Measurements from ENCODE around the gene ABLIM2. TPM values are rescaled to one million over a fixed set of nuclear protein-coding genes. Genes with fewer than 3 reads are reported as not detected.

ABLIM2 gene
- total RNA-seq, 6 experiments from 2014 or later: 0.14 TPM; not detected in 5

DNA sequence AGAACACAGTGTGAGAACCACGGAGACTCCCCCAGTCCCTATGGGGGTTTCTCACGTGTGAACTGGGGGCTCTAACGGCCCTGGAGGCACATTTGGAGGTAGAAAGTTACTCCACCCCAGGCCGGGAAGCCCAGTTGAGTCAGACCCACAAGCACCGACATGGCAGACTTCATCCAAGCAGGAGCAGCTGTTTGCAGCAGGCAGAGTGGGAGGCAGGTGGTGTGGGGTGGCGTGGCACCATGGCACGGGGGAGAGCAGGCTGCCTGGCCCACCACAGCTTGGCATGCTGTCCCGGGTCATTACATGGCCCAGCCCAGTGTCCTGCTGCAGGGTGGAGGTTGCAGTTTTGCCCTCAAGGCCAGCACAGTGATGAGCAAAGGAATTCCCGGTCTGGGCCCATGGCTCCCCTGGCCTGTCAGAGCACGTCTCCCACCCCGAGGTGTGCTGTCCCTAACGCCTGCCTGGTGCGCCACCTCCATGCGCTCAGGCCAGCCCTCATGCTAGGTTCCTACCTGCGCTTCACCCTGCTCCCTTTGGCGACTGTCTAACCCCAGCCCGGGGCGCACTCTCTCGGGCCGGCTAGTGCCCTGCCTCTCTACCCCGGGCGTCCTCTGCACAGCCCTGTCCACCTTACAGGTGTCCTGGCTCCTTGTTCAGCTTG, 128.4 kb downstream of the ABLIM2 start:
- Mint-ChIP-seq H3K27me3 (ENCODE audit: insufficient read depth) (peaks cover 20% of the 10 kb centered on the region), H3K9me3 (no peaks in the 10 kb centered on the region)

DNA sequence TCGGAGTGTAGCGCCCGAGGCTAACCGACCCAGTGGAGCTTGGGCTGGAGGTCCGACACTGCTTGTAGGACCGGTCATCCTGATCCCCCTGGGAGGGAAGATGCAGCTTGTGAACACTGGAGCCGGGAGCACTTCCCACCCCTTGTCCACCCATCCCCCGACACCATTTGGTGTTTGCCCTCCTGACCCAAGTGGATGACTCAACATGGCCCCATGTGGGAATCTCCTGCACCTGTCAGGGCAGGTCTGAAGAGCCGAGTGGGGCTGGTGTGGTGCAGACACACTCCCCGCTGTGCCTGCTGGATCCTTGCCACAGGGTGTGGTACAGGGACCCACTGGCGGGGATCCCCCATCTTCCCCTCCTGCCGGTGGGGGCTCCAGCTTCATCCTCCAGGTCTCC, 128.9 kb downstream of the ABLIM2 start:
- no peaks in the 10 kb centered on the region for H3K9me3 Mint-ChIP-seq
- DNase-seq: no peak
- H3K4me1 Mint-ChIP-seq (ENCODE audit: low read depth): no peaks in the 10 kb centered on the region
- TF ChIP-seq, protein P1, sequence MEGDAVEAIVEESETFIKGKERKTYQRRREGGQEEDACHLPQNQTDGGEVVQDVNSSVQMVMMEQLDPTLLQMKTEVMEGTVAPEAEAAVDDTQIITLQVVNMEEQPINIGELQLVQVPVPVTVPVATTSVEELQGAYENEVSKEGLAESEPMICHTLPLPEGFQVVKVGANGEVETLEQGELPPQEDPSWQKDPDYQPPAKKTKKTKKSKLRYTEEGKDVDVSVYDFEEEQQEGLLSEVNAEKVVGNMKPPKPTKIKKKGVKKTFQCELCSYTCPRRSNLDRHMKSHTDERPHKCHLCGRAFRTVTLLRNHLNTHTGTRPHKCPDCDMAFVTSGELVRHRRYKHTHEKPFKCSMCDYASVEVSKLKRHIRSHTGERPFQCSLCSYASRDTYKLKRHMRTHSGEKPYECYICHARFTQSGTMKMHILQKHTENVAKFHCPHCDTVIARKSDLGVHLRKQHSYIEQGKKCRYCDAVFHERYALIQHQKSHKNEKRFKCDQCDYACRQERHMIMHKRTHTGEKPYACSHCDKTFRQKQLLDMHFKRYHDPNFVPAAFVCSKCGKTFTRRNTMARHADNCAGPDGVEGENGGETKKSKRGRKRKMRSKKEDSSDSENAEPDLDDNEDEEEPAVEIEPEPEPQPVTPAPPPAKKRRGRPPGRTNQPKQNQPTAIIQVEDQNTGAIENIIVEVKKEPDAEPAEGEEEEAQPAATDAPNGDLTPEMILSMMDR (IDR thresholded peaks at IDR 0.05): no peak
- no peak overlapping the region for H3K27ac Mint-ChIP-seq
- H3K27me3 Mint-ChIP-seq (ENCODE audit: insufficient read depth): peaks cover 20% of the 10 kb centered on the region
- H3K36me3 Mint-ChIP-seq (ENCODE audit: low read depth): no peaks in the 10 kb centered on the region
- no peak overlapping the region for H3K4me3 Mint-ChIP-seq

More for the DNA sequence above, 128.4 kb downstream of the ABLIM2 start:
- H3K27ac Mint-ChIP-seq: no peak overlapping the region
- H3K4me1 Mint-ChIP-seq (ENCODE audit: low read depth): peaks cover 4% of the 10 kb centered on the region
- no peak overlapping the region for H3K4me3 Mint-ChIP-seq
- H3K36me3 Mint-ChIP-seq (ENCODE audit: low read depth): no peaks in the 10 kb centered on the region
- TF ChIP-seq, protein P1 (IDR thresholded peaks at IDR 0.05): no peak
- DNase-seq: no peak

DNA sequence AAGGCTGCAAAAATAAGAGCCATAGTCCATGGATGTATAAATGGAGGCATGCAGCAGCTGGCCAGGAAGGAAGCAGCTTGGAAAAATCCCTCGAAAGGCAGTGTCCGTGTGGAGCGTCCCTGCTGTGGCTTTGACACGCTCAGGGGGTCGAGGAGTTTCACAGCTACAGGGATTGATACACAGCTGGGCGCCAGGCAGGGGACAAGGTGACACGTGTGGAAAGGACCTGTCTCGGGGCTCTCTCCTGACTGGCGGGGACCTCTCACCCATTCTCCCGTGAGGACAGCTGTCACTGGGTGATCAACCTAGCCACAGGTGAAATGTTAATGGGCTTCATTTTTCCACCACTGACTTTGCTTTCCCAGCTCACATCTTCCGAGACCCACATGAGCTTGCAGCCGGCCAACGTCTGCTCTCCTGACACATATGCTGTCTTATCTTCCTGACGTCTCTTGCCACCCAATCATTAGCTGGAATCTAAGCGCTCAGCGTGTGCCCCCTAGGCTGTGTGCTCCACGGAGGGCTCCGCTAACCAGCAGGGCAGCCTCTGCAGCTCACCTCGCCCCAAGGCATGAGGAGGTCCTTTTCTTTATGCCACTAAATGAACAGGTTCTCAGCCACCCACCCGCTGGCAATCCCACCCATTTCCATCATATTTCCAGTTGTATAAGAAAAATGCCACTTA, 129.6 kb downstream of the ABLIM2 start:
- TF ChIP-seq, protein P1 (IDR thresholded peaks at IDR 0.05): no peak
- H3K4me1 Mint-ChIP-seq (ENCODE audit: low read depth): no peaks in the 10 kb centered on the region
- no peak overlapping the region for H3K4me3 Mint-ChIP-seq
- no peak for DNase-seq
- H3K27me3 Mint-ChIP-seq (ENCODE audit: insufficient read depth): peaks cover 20% of the 10 kb centered on the region
- no peak overlapping the region for H3K27ac Mint-ChIP-seq
- no peaks in the 10 kb centered on the region for H3K9me3 Mint-ChIP-seq
- H3K36me3 Mint-ChIP-seq (ENCODE audit: low read depth): no peaks in the 10 kb centered on the region

DNA sequence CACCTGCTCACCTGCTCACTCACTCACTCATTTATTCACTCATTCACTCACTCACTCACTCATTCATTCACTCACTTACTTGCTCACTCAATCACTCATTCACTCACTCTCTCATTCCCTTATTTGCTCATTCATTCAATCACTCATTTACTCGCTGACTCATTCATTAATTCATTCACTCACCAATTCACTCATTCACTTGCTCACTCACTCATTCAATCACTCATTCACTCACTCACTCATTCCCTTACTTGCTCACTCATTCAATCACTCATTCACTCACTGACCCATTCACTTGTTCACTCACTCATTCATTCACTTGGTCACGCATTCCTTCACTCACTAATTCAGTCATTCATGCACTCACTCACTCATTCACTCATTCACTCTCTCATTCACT, 130.2 kb downstream of the ABLIM2 start:
- H3K36me3 Mint-ChIP-seq (ENCODE audit: low read depth): no peaks in the 10 kb centered on the region
- no peak overlapping the region for H3K4me3 Mint-ChIP-seq
- H3K27ac Mint-ChIP-seq: no peak overlapping the region
- no peak for DNase-seq
- peaks cover 25% of the 10 kb centered on the region for H3K27me3 Mint-ChIP-seq (ENCODE audit: insufficient read depth)
- H3K9me3 Mint-ChIP-seq: no peaks in the 10 kb centered on the region
- no peaks in the 10 kb centered on the region for H3K4me1 Mint-ChIP-seq (ENCODE audit: low read depth)
- TF ChIP-seq, protein P1 (IDR thresholded peaks at IDR 0.05): no peak

DNA sequence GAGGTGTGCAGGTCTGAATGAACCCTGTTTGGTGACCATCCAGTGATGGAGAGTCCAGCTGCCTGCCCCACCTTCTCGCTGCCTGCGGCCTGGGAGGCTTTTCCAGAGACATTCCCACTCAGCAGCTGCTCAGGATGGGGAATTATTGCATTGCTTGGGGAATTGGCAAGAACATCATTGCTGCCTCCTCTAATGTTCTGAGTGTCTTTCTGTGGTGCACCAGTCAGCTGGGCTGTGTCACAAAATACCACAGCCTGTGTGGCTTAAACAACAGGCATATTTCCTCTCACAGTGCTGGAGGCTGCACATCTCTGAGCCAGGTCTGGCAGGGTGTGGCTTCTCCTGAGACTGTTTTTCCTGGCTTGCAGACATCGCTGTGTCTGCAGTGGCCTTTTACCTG, 132.2 kb downstream of the ABLIM2 start:
- Mint-ChIP-seq H3K27ac (no peak overlapping the region), H3K4me3 (no peak overlapping the region), H3K9me3 (no peaks in the 10 kb centered on the region), H3K27me3 (ENCODE audit: insufficient read depth) (peaks cover 26% of the 10 kb centered on the region), H3K4me1 (ENCODE audit: low read depth) (no peaks in the 10 kb centered on the region), H3K36me3 (ENCODE audit: low read depth) (no peaks in the 10 kb centered on the region)
- DNase-seq: no peak
- TF ChIP-seq, protein P1 (IDR thresholded peaks at IDR 0.05): no peak
